Measurements from ENCODE around the gene SAXO1.

SAXO1 gene

DNA sequence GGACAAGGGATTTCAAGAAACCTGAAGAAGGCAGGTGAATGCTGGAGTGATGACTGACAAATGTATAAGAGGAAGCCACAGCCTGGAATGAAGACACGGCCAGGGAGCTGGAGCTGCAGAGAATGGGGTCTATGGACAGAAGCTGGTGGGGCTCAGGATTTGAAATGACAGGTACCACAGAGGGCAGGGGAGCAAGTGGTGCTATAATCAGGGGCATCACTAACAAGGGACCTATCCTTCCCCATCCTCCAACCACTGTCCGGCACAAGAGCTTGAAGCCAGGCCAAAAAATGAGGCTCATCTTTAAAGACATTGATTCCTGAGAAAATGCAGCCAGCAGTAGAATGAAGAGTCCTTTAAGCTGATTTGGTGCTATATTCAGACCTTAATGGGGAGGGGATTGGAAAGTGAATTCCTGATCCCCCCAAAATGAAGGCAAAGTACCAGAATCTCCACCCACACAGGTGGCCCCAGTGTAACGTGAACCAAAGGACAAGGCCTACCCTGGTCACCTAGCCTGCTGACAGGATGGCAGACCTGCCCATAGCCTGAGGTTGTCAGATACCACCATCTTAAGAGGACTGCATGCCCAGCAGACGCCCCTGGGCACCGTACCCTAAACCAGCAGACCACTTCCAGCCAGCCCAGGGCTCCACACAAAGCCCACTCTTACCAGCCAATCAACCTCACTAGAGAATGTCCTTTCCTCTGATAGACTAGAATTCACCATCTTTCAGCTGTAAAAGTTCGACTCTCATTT is 109.2 kb downstream of the SAXO1 start:
- TF ChIP-seq, protein P1, sequence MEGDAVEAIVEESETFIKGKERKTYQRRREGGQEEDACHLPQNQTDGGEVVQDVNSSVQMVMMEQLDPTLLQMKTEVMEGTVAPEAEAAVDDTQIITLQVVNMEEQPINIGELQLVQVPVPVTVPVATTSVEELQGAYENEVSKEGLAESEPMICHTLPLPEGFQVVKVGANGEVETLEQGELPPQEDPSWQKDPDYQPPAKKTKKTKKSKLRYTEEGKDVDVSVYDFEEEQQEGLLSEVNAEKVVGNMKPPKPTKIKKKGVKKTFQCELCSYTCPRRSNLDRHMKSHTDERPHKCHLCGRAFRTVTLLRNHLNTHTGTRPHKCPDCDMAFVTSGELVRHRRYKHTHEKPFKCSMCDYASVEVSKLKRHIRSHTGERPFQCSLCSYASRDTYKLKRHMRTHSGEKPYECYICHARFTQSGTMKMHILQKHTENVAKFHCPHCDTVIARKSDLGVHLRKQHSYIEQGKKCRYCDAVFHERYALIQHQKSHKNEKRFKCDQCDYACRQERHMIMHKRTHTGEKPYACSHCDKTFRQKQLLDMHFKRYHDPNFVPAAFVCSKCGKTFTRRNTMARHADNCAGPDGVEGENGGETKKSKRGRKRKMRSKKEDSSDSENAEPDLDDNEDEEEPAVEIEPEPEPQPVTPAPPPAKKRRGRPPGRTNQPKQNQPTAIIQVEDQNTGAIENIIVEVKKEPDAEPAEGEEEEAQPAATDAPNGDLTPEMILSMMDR (IDR thresholded peaks at IDR 0.05; ENCODE audit: low read depth, low read length) = no peak
- DNase-seq (ENCODE audit: extremely low read depth, low read depth) = no peak

DNA sequence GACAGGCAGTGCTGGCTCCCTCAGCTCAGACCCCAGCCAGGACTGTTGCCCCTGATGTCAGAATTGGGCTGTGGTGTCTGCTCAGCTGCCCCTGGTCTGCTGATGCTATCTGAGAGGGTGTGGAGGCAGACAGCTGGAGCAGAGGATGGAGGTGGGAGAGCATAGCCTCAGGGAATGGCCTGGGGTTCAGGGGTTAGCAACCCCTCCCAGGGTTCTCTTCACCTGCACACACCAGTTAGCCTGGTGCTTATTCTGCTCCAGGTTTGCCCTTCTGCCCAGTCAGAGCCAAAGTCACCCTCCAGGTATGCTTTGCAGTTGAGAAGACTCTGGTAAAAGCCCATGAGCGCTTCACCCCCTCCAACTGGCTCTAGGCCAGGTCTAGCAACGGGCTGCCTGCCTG is 109.8 kb downstream of the SAXO1 start:
- TF ChIP-seq, protein P1 (IDR thresholded peaks at IDR 0.05; ENCODE audit: low read depth, low read length) = no peak
- DNase-seq (ENCODE audit: extremely low read depth, low read depth) = no peak

DNA sequence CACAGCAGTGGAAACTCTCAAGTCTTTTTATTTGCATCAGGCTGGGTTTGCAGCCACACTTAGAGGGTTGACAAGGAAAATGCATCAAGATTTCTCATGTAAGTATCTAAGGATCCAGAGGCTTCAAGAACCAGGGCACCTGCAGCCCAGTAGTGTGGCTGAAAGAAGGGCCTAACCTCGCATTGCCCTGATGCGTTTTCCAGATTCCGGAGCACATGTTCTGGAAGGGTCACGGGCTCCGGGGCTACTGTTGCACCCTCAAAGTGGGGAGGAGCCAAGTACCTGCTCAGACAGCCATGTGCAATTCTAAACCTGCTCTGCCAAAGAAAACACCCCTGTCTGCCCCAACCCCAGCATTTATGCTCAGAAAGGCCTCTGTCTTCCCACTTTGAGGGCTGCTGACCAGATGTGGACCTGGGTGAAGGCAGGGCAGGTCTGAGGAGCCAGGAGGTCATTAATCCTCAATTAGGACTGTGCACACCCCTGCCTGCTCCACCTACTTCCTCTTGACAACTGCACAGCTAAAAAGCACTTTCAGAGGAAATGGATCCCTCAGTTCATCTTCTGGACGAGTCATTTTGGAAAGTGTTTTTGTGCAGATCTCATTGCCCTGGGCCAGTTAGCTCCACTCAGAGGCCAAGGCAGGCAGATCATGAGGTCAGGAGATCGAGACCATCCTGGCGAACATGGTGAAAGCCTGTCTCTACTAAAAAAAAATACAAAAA is 110.7 kb downstream of the SAXO1 start:
- TF ChIP-seq, protein P1 (IDR thresholded peaks at IDR 0.05; ENCODE audit: low read depth, low read length) = no peak
- no peak for DNase-seq (ENCODE audit: extremely low read depth, low read depth)

DNA sequence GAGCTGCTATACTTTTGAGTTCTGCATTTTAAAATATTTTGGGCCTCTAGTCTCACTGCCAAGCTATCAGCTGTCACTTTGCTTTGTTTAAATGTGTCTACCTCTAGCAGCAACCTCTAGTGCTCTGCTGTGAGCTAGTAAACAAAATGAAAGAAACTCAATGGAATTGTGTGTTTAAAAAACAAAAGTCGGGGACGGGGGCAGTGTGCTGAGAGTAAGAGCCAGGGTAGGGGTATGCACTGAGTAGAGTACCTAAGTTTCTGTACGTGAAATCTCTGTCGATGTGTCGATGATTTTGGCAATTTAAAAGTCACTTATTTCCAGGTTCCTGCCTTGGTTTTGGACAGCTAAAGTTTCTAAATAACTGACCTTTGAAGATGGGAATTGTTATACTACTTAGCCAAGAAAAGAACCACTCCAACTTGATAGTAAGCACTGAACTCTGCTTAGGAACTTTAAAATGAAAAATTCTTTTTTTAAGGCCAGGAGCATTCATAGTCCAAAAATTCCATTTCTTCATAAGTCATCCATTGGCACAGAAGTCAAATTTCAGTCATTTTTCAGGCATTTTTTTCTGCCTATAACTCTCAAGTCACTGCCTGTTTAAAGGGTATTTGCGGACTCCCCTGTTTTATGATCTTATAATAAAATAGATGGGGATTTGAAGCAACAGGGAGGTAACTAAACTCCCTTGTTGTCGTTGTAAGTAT is 111.5 kb downstream of the SAXO1 start:
- TF ChIP-seq, protein P1 (IDR thresholded peaks at IDR 0.05; ENCODE audit: low read depth, low read length) = no peak
- no peak for DNase-seq (ENCODE audit: extremely low read depth, low read depth)

DNA sequence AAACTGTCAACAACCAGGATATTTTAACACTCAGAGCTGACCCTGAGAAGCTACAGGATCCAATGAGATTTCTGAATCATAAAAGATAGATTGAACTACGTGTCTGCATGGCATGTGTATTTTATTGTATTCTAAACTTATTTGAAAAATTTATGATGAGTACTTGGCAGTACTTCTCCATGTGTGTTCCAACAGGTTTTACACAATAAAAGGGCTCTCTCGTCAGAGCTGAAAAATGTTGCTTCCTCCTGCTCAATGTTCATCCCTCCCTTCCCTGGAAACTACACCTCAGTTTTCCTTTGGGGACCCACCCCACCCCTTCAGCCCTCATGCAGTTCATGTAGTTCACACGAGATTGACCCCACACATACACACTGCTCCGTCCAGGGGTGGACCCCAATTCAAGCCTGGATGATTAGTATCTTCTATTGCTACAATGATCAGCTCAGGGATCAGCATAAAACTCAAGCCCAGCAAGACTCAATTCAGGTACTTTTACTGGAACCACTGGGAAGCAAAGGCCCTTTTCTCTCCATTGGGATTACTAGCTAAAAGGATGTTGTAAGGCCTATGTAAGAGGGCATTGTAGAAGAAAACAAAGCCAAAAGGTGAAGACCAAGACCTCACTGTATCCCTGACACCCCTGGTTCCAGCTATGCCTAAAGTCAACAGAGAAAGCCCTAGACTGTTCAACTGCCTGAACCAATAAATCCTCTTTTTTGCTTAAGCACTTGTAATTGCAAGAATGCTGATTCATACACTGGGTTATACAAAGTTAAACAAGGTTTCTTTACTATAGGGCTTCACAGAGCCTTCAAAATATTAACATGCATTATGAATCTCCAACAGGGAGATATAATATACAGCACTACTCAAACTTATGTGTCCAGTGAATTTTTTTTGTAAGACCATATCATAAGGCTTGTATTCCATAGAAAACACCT is 112.6 kb downstream of the SAXO1 start:
- no peak for DNase-seq (ENCODE audit: extremely low read depth, low read depth)
- TF ChIP-seq, protein P1 (IDR thresholded peaks at IDR 0.05; ENCODE audit: low read depth, low read length) = no peak

DNA sequence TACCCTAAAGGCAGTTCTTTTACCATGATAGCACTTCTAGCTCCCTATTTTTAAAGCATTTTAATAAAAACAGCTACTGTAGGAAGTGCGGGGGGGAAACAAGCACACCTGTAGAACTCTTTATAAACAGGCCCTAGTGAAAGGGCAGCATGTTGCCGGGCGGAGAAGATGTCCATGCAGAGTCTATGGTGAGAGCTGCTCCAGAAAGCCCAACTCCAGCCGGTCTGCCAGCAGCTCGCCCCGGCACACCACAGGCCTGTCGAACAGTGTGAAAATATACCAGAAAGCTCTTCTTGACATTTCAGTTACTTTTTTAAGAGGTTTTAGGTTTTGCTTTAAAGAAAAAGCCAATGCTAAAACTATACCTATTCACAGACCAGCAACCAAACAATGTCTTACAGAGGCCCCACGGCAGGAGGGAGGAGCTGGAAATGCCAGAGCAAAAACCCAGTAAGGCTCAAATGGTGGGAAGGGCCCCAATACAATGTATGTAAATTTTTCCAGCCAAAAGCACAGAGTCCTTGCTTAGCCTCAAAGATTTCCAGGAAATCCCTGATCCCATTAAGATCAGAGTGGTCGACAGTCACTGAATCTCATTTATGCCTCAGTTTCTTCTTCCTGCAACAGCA is 121.2 kb downstream of the SAXO1 start:
- TF ChIP-seq, protein P1 (IDR thresholded peaks at IDR 0.05; ENCODE audit: low read depth, low read length) = no peak
- no peak for DNase-seq (ENCODE audit: extremely low read depth, low read depth)
